MCF 10A (cell line): Measurements from ENCODE around the gene TMEM132D. TPM values are rescaled to one million over a fixed set of nuclear protein-coding genes. Genes with fewer than 3 reads are reported as not detected.

Source experiments
- BruUV-seq: library from RNA; stranded (reverse); fragments of 400-500 nt; replicated peaks from 2 replicates; lab custom pipeline; 2021; lab: Mats Ljungman, UMichigan
- CTCF ChIA-PET: fragments of 300-600 bp; sonication (Branson Sonifier 250); formaldehyde crosslinking; extraction: SDS; loops from one replicate; lab custom pipeline; 2021; ENCODE audit warnings: antibody characterized with exemption, inconsistent platforms; lab: Yijun Ruan, JAX
- POLR2A ChIA-PET: fragments of 300-600, 350-650 bp; sonication (Branson Sonifier 250); formaldehyde crosslinking; extraction: SDS; loops from one replicate; lab custom pipeline; 2020; ENCODE audit warnings: antibody characterized with exemption, inconsistent platforms; lab: Yijun Ruan, JAX
- DNase-seq: peaks from one replicate; pipeline ENCODE4 v3.0.0-alpha.2; 2018; ENCODE audit not compliant: unreplicated experiment
- H3K27ac Mint-ChIP-seq: one replicate; pipeline ENCODE4 v1.8.0; 2022; ENCODE audit warnings: mild to moderate bottlenecking, low read depth, mixed read lengths; ENCODE audit not compliant: unreplicated experiment
- H3K27me3 Mint-ChIP-seq: one replicate; pipeline ENCODE4 v1.8.0; 2022; ENCODE audit warnings: mixed read lengths; ENCODE audit not compliant: insufficient read depth, unreplicated experiment
- H3K36me3 Mint-ChIP-seq: one replicate; pipeline ENCODE4 v1.8.0; 2022; ENCODE audit warnings: mild to moderate bottlenecking, moderate library complexity, mixed read lengths; ENCODE audit not compliant: insufficient read depth, unreplicated experiment
- H3K4me1 Mint-ChIP-seq: one replicate; pipeline ENCODE4 v1.8.0; 2022; ENCODE audit warnings: mixed read lengths; ENCODE audit not compliant: insufficient read depth, unreplicated experiment
- H3K4me3 Mint-ChIP-seq: one replicate; pipeline ENCODE4 v1.8.0; 2022; ENCODE audit warnings: mild to moderate bottlenecking, moderate library complexity, mixed read lengths; ENCODE audit not compliant: unreplicated experiment
- H3K9me3 Mint-ChIP-seq: one replicate; pipeline ENCODE4 v1.8.0; 2022; ENCODE audit warnings: mixed read lengths; ENCODE audit not compliant: unreplicated experiment
- intact Hi-C: fragments of 100-400 bp; cut with micrococcal nuclease; formaldehyde crosslinking; loops from 2 replicates; pipeline ENCODE4 v1.14.1; 2022
- total RNA-seq: library from RNA; stranded (reverse); gene quantifications from 2 replicates; pipeline ENCODE4 v1.2.3, GENCODE V29; 2022
- TF ChIP-seq, protein P1 (sequence below): fragments of 200-600 bp; IDR thresholded peaks from one replicate; pipeline ENCODE4 v1.8.0; 2022; ENCODE audit warnings: antibody characterized with exemption, mild to moderate bottlenecking; ENCODE audit not compliant: unreplicated experiment

TMEM132D gene
- total RNA-seq, 1 experiment from 2014 or later = not detected

- Mint-ChIP-seq H3K9me3 (peaks cover 12% of the 10 kb centered on the region), H3K4me3 (no peak overlapping the region), H3K27ac (no peak overlapping the region), H3K27me3 (no peaks in the 10 kb centered on the region), H3K36me3 (no peaks in the 10 kb centered on the region), H3K4me1 (no peaks in the 10 kb centered on the region)
- DNase-seq = no peak
- ChIA-PET POLR2A (no interaction called here), CTCF (no interaction called here)
- TF ChIP-seq, protein P1, sequence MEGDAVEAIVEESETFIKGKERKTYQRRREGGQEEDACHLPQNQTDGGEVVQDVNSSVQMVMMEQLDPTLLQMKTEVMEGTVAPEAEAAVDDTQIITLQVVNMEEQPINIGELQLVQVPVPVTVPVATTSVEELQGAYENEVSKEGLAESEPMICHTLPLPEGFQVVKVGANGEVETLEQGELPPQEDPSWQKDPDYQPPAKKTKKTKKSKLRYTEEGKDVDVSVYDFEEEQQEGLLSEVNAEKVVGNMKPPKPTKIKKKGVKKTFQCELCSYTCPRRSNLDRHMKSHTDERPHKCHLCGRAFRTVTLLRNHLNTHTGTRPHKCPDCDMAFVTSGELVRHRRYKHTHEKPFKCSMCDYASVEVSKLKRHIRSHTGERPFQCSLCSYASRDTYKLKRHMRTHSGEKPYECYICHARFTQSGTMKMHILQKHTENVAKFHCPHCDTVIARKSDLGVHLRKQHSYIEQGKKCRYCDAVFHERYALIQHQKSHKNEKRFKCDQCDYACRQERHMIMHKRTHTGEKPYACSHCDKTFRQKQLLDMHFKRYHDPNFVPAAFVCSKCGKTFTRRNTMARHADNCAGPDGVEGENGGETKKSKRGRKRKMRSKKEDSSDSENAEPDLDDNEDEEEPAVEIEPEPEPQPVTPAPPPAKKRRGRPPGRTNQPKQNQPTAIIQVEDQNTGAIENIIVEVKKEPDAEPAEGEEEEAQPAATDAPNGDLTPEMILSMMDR = no peak
- no TSS peak for BruUV-seq
- intact Hi-C loops = no loop called here
Measured at GRCh38 chr12:129161511-129161910, 742.3 kb downstream of the TMEM132D start.

GRCh38 chr12:129160282-129160681 is 743.5 kb downstream of the TMEM132D start:
- no TSS peak for BruUV-seq
- CTCF ChIA-PET = no interaction called here
- no peaks in the 10 kb centered on the region for H3K4me1 Mint-ChIP-seq
- peaks cover 12% of the 10 kb centered on the region for H3K9me3 Mint-ChIP-seq
- intact Hi-C loops = no loop called here
- POLR2A ChIA-PET = no interaction called here
- no peaks in the 10 kb centered on the region for H3K36me3 Mint-ChIP-seq
- H3K4me3 Mint-ChIP-seq = no peak overlapping the region
- DNase-seq = no peak
- TF ChIP-seq, protein P1 = no peak
- no peak overlapping the region for H3K27ac Mint-ChIP-seq
- no peaks in the 10 kb centered on the region for H3K27me3 Mint-ChIP-seq

DNA sequence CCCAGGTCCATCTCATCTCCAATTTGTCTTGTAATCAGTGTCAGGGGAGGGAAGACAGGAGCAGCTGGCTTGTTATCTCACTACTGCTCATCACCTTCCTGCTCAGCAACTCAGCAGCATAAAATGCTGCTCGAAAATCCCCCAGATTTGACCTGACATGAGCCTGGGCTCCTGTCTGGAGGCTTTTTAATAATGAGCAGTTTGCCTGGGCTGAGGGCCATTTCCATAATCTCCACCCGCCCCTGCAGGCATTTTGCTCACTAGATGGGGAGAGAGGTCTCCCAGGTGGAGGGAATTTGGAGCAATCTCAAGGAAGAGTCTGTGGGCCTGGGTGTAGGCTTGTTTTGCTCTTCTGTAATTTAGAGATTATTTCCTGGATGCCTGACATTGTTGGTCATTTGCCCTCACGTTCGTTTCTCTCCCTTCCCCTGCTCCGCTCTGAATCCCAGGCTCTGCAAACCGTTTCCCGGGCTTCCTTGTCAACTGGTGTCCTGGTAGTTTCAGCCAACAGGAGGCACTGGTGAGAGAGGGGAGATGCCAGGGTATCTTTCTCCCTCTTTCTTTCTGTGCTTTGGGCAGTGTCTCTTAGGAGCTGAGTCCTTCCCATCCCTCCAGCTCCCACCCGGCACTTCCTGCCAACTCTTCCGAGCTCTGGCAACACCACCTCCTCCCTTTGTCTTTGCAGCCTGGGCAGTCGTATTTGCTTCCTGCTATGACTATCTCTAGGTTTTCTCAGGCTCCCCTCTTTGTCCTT is 751.3 kb downstream of the TMEM132D start:
- Mint-ChIP-seq H3K4me1 (no peaks in the 10 kb centered on the region), H3K9me3 (peaks cover 36% of the 10 kb centered on the region), H3K36me3 (no peaks in the 10 kb centered on the region), H3K27ac (no peak overlapping the region), H3K27me3 (no peaks in the 10 kb centered on the region), H3K4me3 (no peak overlapping the region)
- no peak for DNase-seq
- ChIA-PET POLR2A (no interaction called here), CTCF (no interaction called here)
- intact Hi-C loops = no loop called here
- BruUV-seq = no TSS peak
- TF ChIP-seq, protein P1 = no peak

- BruUV-seq = no TSS peak
- no peak overlapping the region for H3K4me3 Mint-ChIP-seq
- ChIA-PET CTCF (no interaction called here), POLR2A (no interaction called here)
- no peaks in the 10 kb centered on the region for H3K36me3 Mint-ChIP-seq
- intact Hi-C loops = no loop called here
- H3K9me3 Mint-ChIP-seq = peaks cover 48% of the 10 kb centered on the region
- DNase-seq = no peak
- TF ChIP-seq, protein P1 = no peak
- H3K27me3 Mint-ChIP-seq = no peaks in the 10 kb centered on the region
- no peak overlapping the region for H3K27ac Mint-ChIP-seq
- H3K4me1 Mint-ChIP-seq = no peaks in the 10 kb centered on the region
Measured at GRCh38 chr12:129150721-129151120, 753.1 kb downstream of the TMEM132D start.
